Colonic mucosa (tissue), 4 donors: ENCODE data around the gene LTBP2. TPM values are rescaled to one million over a fixed set of nuclear protein-coding genes. Genes with fewer than 3 reads are reported as not detected.

ENCODE experiments used
- DNase-seq: peaks from one replicate; pipeline ENCODE4 v3.0.0-alpha.2; 2020
- H3K27ac ChIP-seq: fragments of 200-600 bp; one replicate; pipeline ENCODE4 v1.8.0; 2021
- H3K27me3 ChIP-seq: fragments of 200-600 bp; one replicate; pipeline ENCODE4 v1.8.0; 2021
- H3K36me3 ChIP-seq: fragments of 200-600 bp; one replicate; pipeline ENCODE4 v1.8.0; 2021
- H3K4me1 ChIP-seq: fragments of 200-600 bp; one replicate; pipeline ENCODE4 v1.8.0; 2021; ENCODE audit warnings: mild to moderate bottlenecking
- H3K4me3 ChIP-seq: fragments of 200-600 bp; one replicate; pipeline ENCODE4 v1.8.0; 2021
- H3K9ac ChIP-seq, 2 donors: one replicate each; pipeline ENCODE4 v1.7.0; 2013; ENCODE audit warnings: control low read depth in 2 of 2, low read depth in 2 of 2, low read length in 2 of 2
- H3K9me3 ChIP-seq: fragments of 200-600 bp; one replicate; pipeline ENCODE4 v1.8.0; 2021
- CTCF ChIP-seq: fragments of 200-600 bp; IDR thresholded peaks from one replicate; pipeline ENCODE4 v1.8.0; 2022; ENCODE audit warnings: antibody characterized with exemption, mild to moderate bottlenecking
- intact Hi-C: fragments of 100-400 bp; cut with DNase I; formaldehyde crosslinking; loops from one replicate; pipeline ENCODE4 v1.14.1; 2022
- total RNA-seq, 2 donors: library from RNA; stranded (reverse); fragmentation: NEBNext Ultra II Directional in 1 of 2; extraction: Animal tissue kit (Norgen Biotek cat#: 25700) in 1 of 2; gene quantifications; one replicate each; pipeline ENCODE4 v1.2.1, GENCODE V29; 2021
- donor health status: healthy.
- donor health status: DM: no; HTN: no; CAD: no.
- donor health status: DM: no; HTN: no; CAD: no.

Gene LTBP2
- total RNA-seq, 2 donors from 2014 or later: 1.9 to 3.7 TPM

- no peak for DNase-seq
- no peak overlapping the region for H3K9ac ChIP-seq
- no peaks in the 10 kb centered on the region for H3K9me3 ChIP-seq
- no peaks in the 10 kb centered on the region for H3K36me3 ChIP-seq
- intact Hi-C loops: no loop called here
- TF ChIP-seq CTCF: no peak
- no peak overlapping the region for H3K4me3 ChIP-seq
- no peak overlapping the region for H3K27ac ChIP-seq
- H3K27me3 ChIP-seq: no peaks in the 10 kb centered on the region
- no peaks in the 10 kb centered on the region for H3K4me1 ChIP-seq
Observed at GRCh38 chr14:74574090-74574433, 38.0 kb downstream of the LTBP2 start.

- no peak for DNase-seq
- Histone ChIP-seq H3K4me3 (no peak overlapping the region), H3K9me3 (no peaks in the 10 kb centered on the region), H3K27me3 (no peaks in the 10 kb centered on the region), H3K36me3 (no peaks in the 10 kb centered on the region), H3K27ac (no peak overlapping the region), H3K9ac (no peak overlapping the region), H3K4me1 (no peaks in the 10 kb centered on the region)
- intact Hi-C loops: no loop called here
- TF ChIP-seq CTCF: no peak
Observed at GRCh38 chr14:74573421-74574089, 38.5 kb downstream of the LTBP2 start.

- intact Hi-C loops: no loop called here
- TF ChIP-seq CTCF: no peak
- no peaks in the 10 kb centered on the region for H3K36me3 ChIP-seq
- no peaks in the 10 kb centered on the region for H3K27me3 ChIP-seq
- no peak for DNase-seq
- no peak overlapping the region for H3K4me3 ChIP-seq
- no peaks in the 10 kb centered on the region for H3K9me3 ChIP-seq
- H3K4me1 ChIP-seq: no peaks in the 10 kb centered on the region
- H3K27ac ChIP-seq: peak overlapping the region; percentile 32
- no peak overlapping the region for H3K9ac ChIP-seq
Observed at GRCh38 chr14:74572726-74573301, 39.2 kb downstream of the LTBP2 start.

- Histone ChIP-seq H3K9ac (no peak overlapping the region), H3K27ac (peak overlapping the region; percentile 56), H3K4me1 (no peaks in the 10 kb centered on the region), H3K36me3 (no peaks in the 10 kb centered on the region), H3K9me3 (no peaks in the 10 kb centered on the region), H3K27me3 (no peaks in the 10 kb centered on the region), H3K4me3 (no peak overlapping the region)
- DNase-seq: no peak
- no peak for TF ChIP-seq CTCF
- intact Hi-C loops: no loop called here
Observed at GRCh38 chr14:74571901-74572725, 39.9 kb downstream of the LTBP2 start.

- intact Hi-C loops: no loop called here
- DNase-seq: no peak
Observed at GRCh38 chr14:74571441-74571841, 40.6 kb downstream of the LTBP2 start.

More at GRCh38 chr14:74571441-74571841, 40.6 kb downstream of the LTBP2 start:
- H3K4me1 ChIP-seq: no peaks in the 10 kb centered on the region
- no peaks in the 10 kb centered on the region for H3K36me3 ChIP-seq
- no peak for TF ChIP-seq CTCF
- no peak overlapping the region for H3K9ac ChIP-seq
- peak overlapping the region; percentile 56 for H3K27ac ChIP-seq
- no peaks in the 10 kb centered on the region for H3K9me3 ChIP-seq
- no peaks in the 10 kb centered on the region for H3K27me3 ChIP-seq
- H3K4me3 ChIP-seq: no peak overlapping the region
